GM21737 (cell line): ENCODE measurements around the gene RASSF4.
A peak's percentile ranks its signal among the peaks of the same experiment; 100 is the strongest.

Source experiments
- ATAC-seq: cut with Tn5 transposase; IDR thresholded peaks from one replicate; pipeline ENCODE4 v1.9.1; 2021; ENCODE audit warnings: mild to moderate bottlenecking, moderate library complexity; ENCODE audit not compliant: unreplicated experiment

Gene RASSF4

GRCh38 chr10:44974082-44974627 is 14.6 kb downstream of the RASSF4 start:
- no peak for ATAC-seq

GRCh38 chr10:44974628-44975430 is 15.2 kb downstream of the RASSF4 start:
- peak; percentile 73 for ATAC-seq

GRCh38 chr10:44975431-44976331 is 16.1 kb downstream of the RASSF4 start:
- no peak for ATAC-seq

- no peak for ATAC-seq
These were observed 17.0 kb downstream of the RASSF4 start for GRCh38 chr10:44976352-44977198.

GRCh38 chr10:44977287-44978212 is 17.9 kb downstream of the RASSF4 start:
- ATAC-seq = no peak

GRCh38 chr10:44978213-44978569 is 18.6 kb downstream of the RASSF4 start:
- ATAC-seq = no peak

GRCh38 chr10:44978570-44979280 is 19.1 kb downstream of the RASSF4 start, which contains the start of gene DEPP1:
Gene DEPP1, minus strand, starts transcription at chr10:44978809. Its CDS starts 779 bp downstream, at chr10:44978030.
- ATAC-seq = no peak

GRCh38 chr10:44979281-44980191 is 19.9 kb downstream of the RASSF4 start:
- ATAC-seq = no peak

GRCh38 chr10:44980309-44981171 is 20.9 kb downstream of the RASSF4 start:
- no peak for ATAC-seq

GRCh38 chr10:44981172-44982113 is 21.8 kb downstream of the RASSF4 start:
- ATAC-seq = no peak

GRCh38 chr10:44982114-44982460 is 22.5 kb downstream of the RASSF4 start:
- no peak for ATAC-seq

- ATAC-seq = no peak
These were observed 22.9 kb downstream of the RASSF4 start for GRCh38 chr10:44982496-44982895.

- ATAC-seq = no peak
These were observed 23.7 kb downstream of the RASSF4 start for GRCh38 chr10:44983066-44983894.

GRCh38 chr10:44983895-44984278 is 24.3 kb downstream of the RASSF4 start:
- no peak for ATAC-seq

GRCh38 chr10:44984671-44985101 is 25.1 kb downstream of the RASSF4 start:
- no peak for ATAC-seq
